NK-92 treated with Interleukin-12 subunit alpha and Interleukin-12 subunit beta, amount 100 ng/mL, for 24 hours (cell line): ENCODE results near the gene FOLR3.
"Not testable (repeated sequence)": the region's sequence is repeated elsewhere in the genome, so short reads cannot be mapped to it uniquely, and the experiment has no call there.

ENCODE experiments used
- DNase-seq: peaks from one replicate; lab custom pipeline; 2025; lab: John Stamatoyannopoulos, UW

The FOLR3 gene

GRCh38 chr11:72162891-72163492, 27.5 kb downstream of the FOLR3 start:
- no peak for DNase-seq

- DNase-seq, result not testable (repeated sequence)
These were observed 28.7 kb downstream of the FOLR3 start for GRCh38 chr11:72164187-72164586.

GRCh38 chr11:72169046-72169555, 33.6 kb downstream of the FOLR3 start:
- not testable (repeated sequence) for DNase-seq

- not testable (repeated sequence) for DNase-seq
These were observed 34.2 kb downstream of the FOLR3 start for GRCh38 chr11:72169754-72170153.

GRCh38 chr11:72172043-72172442, 36.5 kb downstream of the FOLR3 start:
- DNase-seq, result not testable (repeated sequence)

GRCh38 chr11:72173291-72173690, 37.8 kb downstream of the FOLR3 start:
- no peak for DNase-seq

- DNase-seq, result no peak
These were observed 39.0 kb downstream of the FOLR3 start for GRCh38 chr11:72174302-72175070.

- no peak for DNase-seq
These were observed 42.1 kb downstream of the FOLR3 start for GRCh38 chr11:72177656-72178055.

- DNase-seq, result no peak
These were observed 43.7 kb downstream of the FOLR3 start for GRCh38 chr11:72179049-72179803.

GRCh38 chr11:72179804-72180396, 44.4 kb downstream of the FOLR3 start:
- DNase-seq, result no peak

GRCh38 chr11:72180892-72181552, 45.5 kb downstream of the FOLR3 start:
- not testable (repeated sequence) for DNase-seq

- not testable (repeated sequence) for DNase-seq
These were observed 46.0 kb downstream of the FOLR3 start for GRCh38 chr11:72181553-72181958.

GRCh38 chr11:72188267-72188666, 52.7 kb downstream of the FOLR3 start:
- DNase-seq, result no peak
